ENCODE measurements around the gene NATD1. TPM values are rescaled to one million over a fixed set of nuclear protein-coding genes. Genes with fewer than 3 reads are reported as not detected.

The NATD1 gene
- total RNA-seq, 4 donors from 2014 or later, result 12.3 to 26.2 (median 18.1) TPM

- H3K27ac ChIP-seq (replicated peaks in 1 of 4), result no peak overlapping the region
- no peaks in the 10 kb centered on the region for H3K9me3 ChIP-seq
- no peaks in the 10 kb centered on the region for H3K27me3 ChIP-seq
- DNase-seq (ENCODE audit: extremely low spot score), result no peak
- 74% methylated on average over 10 of the region's 10 CpGs for WGBS
- TF ChIP-seq EP300 (IDR thresholded peaks at IDR 0.05) (no peak), POLR2A (IDR thresholded peaks at IDR 0.05; ENCODE audit: low read depth) (no peak), POLR2AphosphoS5 (IDR thresholded peaks at IDR 0.05) (no peak), CTCF (IDR thresholded peaks at IDR 0.05) (no peak)
- peaks cover 60 to 88% (median 72%) of the 10 kb centered on the region in 4 donors for H3K4me1 ChIP-seq
- peaks cover 0 to 17% (median 3%) of the 10 kb centered on the region in 4 donors for H3K36me3 ChIP-seq
- no peak overlapping the region for H3K4me3 ChIP-seq
- intact Hi-C loops (cut with DNase I), result no loop called here
Measured at GRCh38 chr17:21291357-21291756, 38.1 kb upstream of the NATD1 start.

GRCh38 chr17:21289902-21290571, 36.8 kb upstream of the NATD1 start:
- WGBS, result 39% methylated on average over 13 of the region's 18 CpGs

GRCh38 chr17:21289175-21289901, 36.1 kb upstream of the NATD1 start:
- peaks cover 0 to 17% (median 3%) of the 10 kb centered on the region in 4 donors for H3K36me3 ChIP-seq
- H3K27me3 ChIP-seq, result no peaks in the 10 kb centered on the region
- H3K4me3 ChIP-seq, result no peak overlapping the region
- H3K27ac ChIP-seq (replicated peaks in 1 of 4), result peak overlapping the region; percentile 93 to 98 (median 96)
- peaks cover 49 to 82% (median 63%) of the 10 kb centered on the region in 4 donors for H3K4me1 ChIP-seq
- H3K9me3 ChIP-seq, result no peaks in the 10 kb centered on the region
- TF ChIP-seq CTCF (IDR thresholded peaks at IDR 0.05), result no peak
- no peak for TF ChIP-seq POLR2AphosphoS5 (IDR thresholded peaks at IDR 0.05)
- no peak for TF ChIP-seq EP300 (IDR thresholded peaks at IDR 0.05)
- no peak for TF ChIP-seq POLR2A (IDR thresholded peaks at IDR 0.05; ENCODE audit: low read depth)
- WGBS, result 77% methylated on average over 8 of the region's 11 CpGs
- no peak for DNase-seq (ENCODE audit: extremely low spot score)
- intact Hi-C loops (cut with DNase I), result no loop called here

More at GRCh38 chr17:21289902-21290571, 36.8 kb upstream of the NATD1 start:
- no peak overlapping the region for H3K4me3 ChIP-seq
- peaks cover 52 to 88% (median 70%) of the 10 kb centered on the region in 4 donors for H3K4me1 ChIP-seq
- no peaks in the 10 kb centered on the region for H3K27me3 ChIP-seq
- intact Hi-C loops (cut with DNase I), result no loop called here
- peak overlapping the region; percentile 93 to 98 (median 96) for H3K27ac ChIP-seq (replicated peaks in 1 of 4)
- no peaks in the 10 kb centered on the region for H3K9me3 ChIP-seq
- DNase-seq (ENCODE audit: extremely low spot score), result no peak
- peaks cover 0 to 17% (median 3%) of the 10 kb centered on the region in 4 donors for H3K36me3 ChIP-seq
- TF ChIP-seq POLR2A (IDR thresholded peaks at IDR 0.05; ENCODE audit: low read depth) (no peak), CTCF (IDR thresholded peaks at IDR 0.05) (peak in 2 of 3 experiments; percentile 11 to 32), EP300 (IDR thresholded peaks at IDR 0.05) (no peak), POLR2AphosphoS5 (IDR thresholded peaks at IDR 0.05) (no peak)

GRCh38 chr17:21288571-21289017, 35.4 kb upstream of the NATD1 start:
- intact Hi-C loops (cut with DNase I), result no loop called here
- peak overlapping the region; percentile 93 to 98 (median 96) for H3K27ac ChIP-seq (replicated peaks in 1 of 4)
- DNase-seq (ENCODE audit: extremely low spot score), result no peak

More at GRCh38 chr17:21288571-21289017, 35.4 kb upstream of the NATD1 start:
- Histone ChIP-seq H3K9me3 (no peaks in the 10 kb centered on the region), H3K27me3 (no peaks in the 10 kb centered on the region), H3K36me3 (peaks cover 0 to 17% (median 3%) of the 10 kb centered on the region in 4 donors), H3K4me3 (peak overlapping the region; percentile 82 to 93 (median 86)), H3K4me1 (peaks cover 51 to 81% (median 69%) of the 10 kb centered on the region in 4 donors)
- 80% methylated on average over 3 of the region's 6 CpGs for WGBS
- TF ChIP-seq CTCF (IDR thresholded peaks at IDR 0.05) (no peak), EP300 (IDR thresholded peaks at IDR 0.05) (no peak), POLR2AphosphoS5 (IDR thresholded peaks at IDR 0.05) (no peak), POLR2A (IDR thresholded peaks at IDR 0.05; ENCODE audit: low read depth) (no peak)
